OCI-LY1 (cell line): ENCODE data around the gene ST8SIA2.

ENCODE experiments used
- H2AFZ ChIP-seq: fragments of 200-600 bp; sonication (generic), shearing (Covaris generic); 2 replicates; pipeline ENCODE4 v1.6.0; 2014; ENCODE audit warnings: antibody characterized with exemption, mild to moderate bottlenecking, low read length
- H3F3A ChIP-seq: fragments of 200-600 bp; sonication (generic), shearing (Covaris generic); 2 replicates; pipeline ENCODE4 v1.6.0; 2014; ENCODE audit warnings: mild to moderate bottlenecking, antibody characterized with exemption, low read length, moderate library complexity; ENCODE audit not compliant: insufficient read depth
- H3K27ac ChIP-seq: fragments of 200-600 bp; sonication (generic); 2 replicates; pipeline ENCODE4 v1.5.1; 2014; ENCODE audit warnings: low read length, mixed run types, mild to moderate bottlenecking, low read depth; ENCODE audit not compliant: poor library complexity, severe bottlenecking
- H3K27me3 ChIP-seq: fragments of 200-600 bp; sonication (generic); 2 replicates; pipeline ENCODE4 v1.6.0; 2014; ENCODE audit warnings: antibody characterized with exemption, mild to moderate bottlenecking, low read length, moderate library complexity; ENCODE audit not compliant: insufficient read depth
- H3K36me3 ChIP-seq: fragments of 200-600 bp; sonication (generic); 2 replicates; pipeline ENCODE4 v1.6.1; 2014; ENCODE audit warnings: mild to moderate bottlenecking, antibody characterized with exemption, low read length, moderate library complexity, mixed read lengths; ENCODE audit not compliant: insufficient read depth
- H3K4me1 ChIP-seq: fragments of 200-600 bp; sonication (generic); 2 replicates; pipeline ENCODE4 v1.5.1; 2014; ENCODE audit warnings: mild to moderate bottlenecking, low read length, moderate library complexity; ENCODE audit not compliant: insufficient read depth, severe bottlenecking
- H3K4me2 ChIP-seq: fragments of 200-600 bp; sonication (generic), shearing (Covaris generic); 2 replicates; pipeline ENCODE4 v1.6.1; 2014; ENCODE audit warnings: low read length
- H3K4me3 ChIP-seq: fragments of 200-600 bp; sonication (generic); 2 replicates; pipeline ENCODE4 v1.5.1; 2014; ENCODE audit warnings: low read length, low read depth, mild to moderate bottlenecking, mixed read lengths; ENCODE audit not compliant: poor library complexity, severe bottlenecking
- H3K79me2 ChIP-seq: fragments of 200-600 bp; shearing (Covaris generic); 2 replicates; pipeline ENCODE4 v1.6.1; 2016; ENCODE audit warnings: mixed run types, low read length, mixed read lengths; ENCODE audit not compliant: insufficient read depth
- H3K9ac ChIP-seq: fragments of 200-600 bp; sonication (generic), shearing (Covaris generic); 2 replicates; pipeline ENCODE4 v1.6.1; 2014; ENCODE audit warnings: mild to moderate bottlenecking, low read length, mixed read lengths
- H3K9me2 ChIP-seq: fragments of 200-600 bp; sonication (generic), shearing (Covaris generic); 2 replicates; pipeline ENCODE4 v1.6.1; 2014; ENCODE audit warnings: low read depth, mild to moderate bottlenecking, low read length, mixed read lengths
- H3K9me3 ChIP-seq: fragments of 200-600 bp; shearing (Covaris generic); 2 replicates; pipeline ENCODE4 v1.6.1; 2014; ENCODE audit warnings: low read length, mixed read lengths
- H4K20me1 ChIP-seq: fragments of 200-600 bp; sonication (generic), shearing (Covaris generic); 2 replicates; pipeline ENCODE4 v1.6.0; 2016; ENCODE audit warnings: mild to moderate bottlenecking, low read length; ENCODE audit not compliant: insufficient read depth
- CTCF ChIP-seq: fragments of 200-600 bp; sonication (generic), shearing (Covaris generic); IDR thresholded peaks from 2 replicates; pipeline ENCODE4 v1.5.1; 2017; ENCODE audit warnings: mild to moderate bottlenecking, antibody characterized with exemption, low read length, moderate library complexity, mixed read lengths
- EZH2 ChIP-seq: fragments of 200-600 bp; sonication (generic), shearing (Covaris generic); IDR thresholded peaks from 2 replicates; pipeline ENCODE4 v1.8.0; 2017; ENCODE audit warnings: borderline replicate concordance, mixed run types, mild to moderate bottlenecking, antibody characterized with exemption, low read length, moderate library complexity, mixed read lengths

ST8SIA2 gene

GRCh38 chr15:92449476-92449875 lies 55.8 kb downstream of the ST8SIA2 start:
- Histone ChIP-seq H3K9me2 (no peaks in the 10 kb centered on the region), H3K4me3 (no peak overlapping the region), H3K4me1 (no peaks in the 10 kb centered on the region), H3K27me3 (no peaks in the 10 kb centered on the region; the same call in 1 of the 2 replicates), H3F3A (no peaks in the 10 kb centered on the region), H2AFZ (no peak overlapping the region), H3K9me3 (no peaks in the 10 kb centered on the region), H4K20me1 (no peaks in the 10 kb centered on the region), H3K27ac (no peak overlapping the region), H3K79me2 (no peaks in the 10 kb centered on the region), H3K9ac (no peak overlapping the region), H3K36me3 (no peaks in the 10 kb centered on the region), H3K4me2 (no peak overlapping the region)
- no peak for TF ChIP-seq CTCF
- TF ChIP-seq EZH2 = no peak

- Histone ChIP-seq H3K9me3 (no peaks in the 10 kb centered on the region), H3F3A (no peaks in the 10 kb centered on the region), H3K27ac (no peak overlapping the region), H3K79me2 (no peaks in the 10 kb centered on the region), H4K20me1 (no peaks in the 10 kb centered on the region), H3K9ac (no peak overlapping the region), H3K27me3 (no peaks in the 10 kb centered on the region; the same call in 1 of the 2 replicates), H3K4me2 (no peak overlapping the region), H3K4me3 (no peak overlapping the region), H3K36me3 (no peaks in the 10 kb centered on the region), H2AFZ (no peak overlapping the region), H3K9me2 (no peaks in the 10 kb centered on the region), H3K4me1 (no peaks in the 10 kb centered on the region)
- TF ChIP-seq EZH2 = no peak
- no peak for TF ChIP-seq CTCF
Observed at GRCh38 chr15:92451225-92451825, 57.6 kb downstream of the ST8SIA2 start.

GRCh38 chr15:92452143-92452542 lies 58.5 kb downstream of the ST8SIA2 start:
- Histone ChIP-seq H3K27ac (no peak overlapping the region), H3K9me3 (no peaks in the 10 kb centered on the region), H3K79me2 (no peaks in the 10 kb centered on the region), H3K4me2 (no peak overlapping the region), H3K36me3 (no peaks in the 10 kb centered on the region), H4K20me1 (no peaks in the 10 kb centered on the region), H3K4me1 (no peaks in the 10 kb centered on the region), H3K27me3 (no peaks in the 10 kb centered on the region; the same call in 1 of the 2 replicates), H3F3A (no peaks in the 10 kb centered on the region), H3K4me3 (no peak overlapping the region), H3K9ac (no peak overlapping the region), H2AFZ (no peak overlapping the region), H3K9me2 (no peaks in the 10 kb centered on the region)
- TF ChIP-seq EZH2 = no peak
- TF ChIP-seq CTCF = no peak
